Prostate gland (tissue), 2 donors: Measurements from ENCODE around the gene TAF11L10. TPM values are rescaled to one million over a fixed set of nuclear protein-coding genes. Genes with fewer than 3 reads are reported as not detected.

Experiments used
- small RNA-seq, 2 donors: library from RNA; depleted of rRNA; stranded (forward); fragments of <200 nt; gene quantifications; one replicate each; pipeline ENCODE3, GENCODE V24; 2016
- total RNA-seq, 2 donors: library from RNA; depleted of rRNA; stranded (reverse); fragments of >200 nt; gene quantifications; one replicate each; pipeline ENCODE4 v1.1.0, GENCODE V29; 2016

The TAF11L10 gene
- total RNA-seq, 2 donors from 2014 or later = not detected

Small RNA genes lying within 50 kb of the gene (small RNA-seq; reads per million reads assigned to genes)
- gene AC233724.1 (0 reads per million in 2 donors), gene AC233724.3 (0 reads per million in 2 donors), gene AC233724.4 (0 reads per million in 2 donors), gene AC233724.6 (0 reads per million in 2 donors), gene AC233724.7 (0 reads per million in 2 donors)

Other genes starting within 250 kb of the TAF11L10 start
- gene TAF11L2, start 99.6 kb downstream of the TAF11L10 start, total RNA-seq = not detected
- not detected for gene TAF11L3, start 79.5 kb downstream of the TAF11L10 start, total RNA-seq
- gene TAF11L4, start 76.0 kb downstream of the TAF11L10 start, total RNA-seq = not detected
- gene TAF11L5, start 72.6 kb downstream of the TAF11L10 start, total RNA-seq = not detected
- not detected for gene TAF11L6, start 69.2 kb downstream of the TAF11L10 start, total RNA-seq
- not detected for gene TAF11L7, start 12.1 kb downstream of the TAF11L10 start, total RNA-seq
- not detected for gene TAF11L8, start 6.9 kb downstream of the TAF11L10 start, total RNA-seq
- not detected for gene TAF11L9, start 3.4 kb downstream of the TAF11L10 start, total RNA-seq
- gene TAF11L11, start 6.4 kb upstream of the TAF11L10 start, total RNA-seq = not detected
- gene TAF11L12, start 12.6 kb upstream of the TAF11L10 start, total RNA-seq = not detected
- gene TAF11L13, start 34.3 kb upstream of the TAF11L10 start, total RNA-seq = not detected
- not detected for gene TAF11L14, start 36.6 kb upstream of the TAF11L10 start, total RNA-seq